Epidermal melanocyte (primary cell): ENCODE data around the gene OBSCN.

Experiments used
- DNase-seq: peaks from one replicate; pipeline ENCODE4 v3.0.0; 2011; ENCODE audit warnings: low spot score; ENCODE audit not compliant: insufficient read length

Gene OBSCN

DNA sequence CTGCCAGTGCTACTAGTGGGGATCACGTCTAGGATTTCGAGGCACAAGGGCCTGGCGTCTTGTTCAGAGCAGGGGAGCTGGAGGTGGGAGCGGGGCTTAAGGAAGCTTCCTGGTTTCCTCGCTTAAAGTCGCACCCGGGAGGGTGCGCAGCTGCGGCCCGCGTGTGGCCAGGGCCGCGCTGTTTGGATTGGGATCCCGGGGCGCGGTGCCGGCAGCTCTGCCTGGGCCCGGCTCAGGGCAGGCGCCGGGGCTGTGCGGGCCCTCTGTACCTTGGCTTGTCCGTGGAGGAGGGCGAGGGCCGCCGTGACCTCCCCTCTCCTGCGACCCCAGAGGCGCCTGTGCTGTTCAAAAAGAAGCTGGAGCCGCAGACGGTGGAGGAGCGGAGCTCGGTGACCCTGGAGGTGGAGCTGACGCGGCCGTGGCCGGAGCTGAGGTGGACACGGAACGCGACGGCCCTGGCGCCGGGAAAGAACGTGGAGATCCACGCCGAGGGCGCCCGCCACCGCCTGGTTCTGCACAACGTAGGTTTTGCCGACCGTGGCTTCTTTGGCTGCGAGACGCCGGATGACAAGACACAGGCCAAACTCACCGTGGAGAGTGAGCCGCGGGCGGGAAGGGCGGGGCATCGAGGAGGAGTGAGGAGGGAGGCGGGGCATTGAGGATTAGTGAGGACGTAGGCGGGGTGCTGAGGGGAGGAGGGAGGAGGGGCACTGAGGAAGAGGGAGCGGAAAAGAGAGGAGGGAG lies 67.8 kb downstream of the OBSCN start:
- DNase-seq: peak; percentile 83

DNA sequence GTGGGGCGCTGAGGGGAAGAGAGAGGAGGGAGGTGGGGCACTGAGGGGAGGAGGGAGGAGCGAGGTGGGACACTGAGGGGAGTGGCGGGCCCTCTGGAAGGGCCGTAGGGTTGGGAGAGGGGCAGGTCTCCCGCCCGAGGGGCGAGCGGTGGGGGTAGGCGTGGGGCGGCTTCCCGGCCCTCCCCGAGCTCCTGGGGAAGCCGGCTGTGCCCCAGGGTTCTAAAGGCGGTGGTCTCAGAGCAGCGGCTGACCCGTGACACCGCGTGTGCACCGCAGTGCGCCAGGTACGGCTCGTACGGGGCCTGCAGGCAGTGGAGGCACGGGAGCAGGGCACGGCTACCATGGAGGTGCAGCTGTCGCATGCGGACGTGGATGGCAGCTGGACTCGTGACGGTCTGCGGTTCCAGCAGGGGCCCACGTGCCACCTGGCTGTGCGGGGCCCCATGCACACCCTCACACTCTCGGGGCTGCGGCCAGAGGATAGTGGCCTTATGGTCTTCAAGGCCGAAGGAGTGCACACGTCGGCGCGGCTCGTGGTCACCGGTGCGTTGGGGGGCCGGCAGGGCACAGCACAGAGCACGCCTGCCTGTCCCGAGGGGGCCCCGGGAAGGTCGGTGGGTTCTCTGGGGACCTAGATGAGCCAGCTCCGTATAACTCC lies 68.5 kb downstream of the OBSCN start:
- DNase-seq: no peak

GRCh38 chr1:228276901-228277490 lies 69.2 kb downstream of the OBSCN start:
- no peak for DNase-seq

DNA sequence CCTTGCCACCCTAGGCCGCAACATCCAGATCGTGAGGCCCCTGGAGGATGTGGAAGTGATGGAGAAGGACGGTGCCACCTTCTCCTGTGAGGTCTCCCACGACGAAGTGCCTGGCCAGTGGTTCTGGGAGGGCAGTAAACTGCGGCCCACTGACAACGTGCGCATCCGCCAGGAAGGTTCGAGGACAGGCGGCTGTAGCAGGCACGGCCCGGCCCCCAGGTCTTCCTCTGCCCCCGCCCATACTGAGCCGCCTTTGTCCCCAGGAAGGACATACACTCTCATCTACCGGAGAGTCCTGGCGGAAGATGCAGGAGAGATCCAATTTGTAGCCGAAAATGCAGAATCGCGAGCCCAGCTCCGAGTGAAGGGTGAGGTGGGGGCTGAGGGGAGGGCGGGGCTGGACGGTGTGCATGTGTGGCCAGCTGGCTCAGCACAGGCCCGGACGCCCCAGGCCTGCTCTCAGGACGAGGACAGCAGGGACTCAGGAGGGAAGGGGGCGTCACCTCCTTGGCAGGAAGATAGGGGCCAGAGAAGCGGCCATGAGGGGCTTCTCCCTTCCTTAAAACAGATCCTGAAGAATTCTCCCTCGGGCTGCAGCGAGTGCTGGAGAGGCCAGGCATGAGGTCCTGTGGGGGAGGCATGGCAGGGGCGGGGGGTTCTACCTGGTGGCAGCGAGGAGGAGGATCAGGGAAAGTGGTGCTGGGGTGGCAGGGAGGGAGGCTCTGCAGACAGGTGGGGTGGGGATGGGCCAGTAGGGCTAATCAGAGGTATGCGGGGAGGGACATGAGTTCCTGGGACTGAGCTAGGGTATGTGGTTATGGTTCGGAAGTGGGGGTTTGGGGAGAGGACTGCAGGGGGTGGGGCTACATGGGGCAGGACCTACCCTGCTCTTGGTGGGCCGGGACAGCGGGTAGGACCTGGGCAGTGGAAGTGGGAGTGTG lies 69.9 kb downstream of the OBSCN start:
- no peak for DNase-seq

DNA sequence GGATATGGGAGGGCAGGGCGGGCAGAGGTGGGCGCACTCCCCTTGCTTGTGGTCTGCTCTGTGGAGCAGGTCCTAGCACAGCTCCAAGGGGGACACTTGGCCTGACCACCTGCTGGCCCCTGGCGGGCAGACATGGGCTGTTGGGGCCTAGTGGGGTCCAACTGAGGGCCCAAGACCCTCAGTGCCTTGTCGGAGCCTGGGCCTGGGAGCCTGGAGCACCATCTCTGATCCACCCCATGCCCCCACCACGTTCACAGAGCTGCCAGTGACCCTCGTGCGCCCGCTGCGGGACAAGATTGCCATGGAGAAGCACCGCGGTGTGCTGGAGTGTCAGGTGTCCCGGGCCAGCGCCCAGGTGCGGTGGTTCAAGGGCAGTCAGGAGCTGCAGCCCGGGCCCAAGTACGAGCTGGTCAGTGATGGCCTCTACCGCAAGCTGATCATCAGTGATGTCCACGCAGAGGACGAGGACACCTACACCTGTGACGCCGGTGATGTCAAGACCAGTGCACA lies 70.6 kb downstream of the OBSCN start:
- no peak for DNase-seq

DNA sequence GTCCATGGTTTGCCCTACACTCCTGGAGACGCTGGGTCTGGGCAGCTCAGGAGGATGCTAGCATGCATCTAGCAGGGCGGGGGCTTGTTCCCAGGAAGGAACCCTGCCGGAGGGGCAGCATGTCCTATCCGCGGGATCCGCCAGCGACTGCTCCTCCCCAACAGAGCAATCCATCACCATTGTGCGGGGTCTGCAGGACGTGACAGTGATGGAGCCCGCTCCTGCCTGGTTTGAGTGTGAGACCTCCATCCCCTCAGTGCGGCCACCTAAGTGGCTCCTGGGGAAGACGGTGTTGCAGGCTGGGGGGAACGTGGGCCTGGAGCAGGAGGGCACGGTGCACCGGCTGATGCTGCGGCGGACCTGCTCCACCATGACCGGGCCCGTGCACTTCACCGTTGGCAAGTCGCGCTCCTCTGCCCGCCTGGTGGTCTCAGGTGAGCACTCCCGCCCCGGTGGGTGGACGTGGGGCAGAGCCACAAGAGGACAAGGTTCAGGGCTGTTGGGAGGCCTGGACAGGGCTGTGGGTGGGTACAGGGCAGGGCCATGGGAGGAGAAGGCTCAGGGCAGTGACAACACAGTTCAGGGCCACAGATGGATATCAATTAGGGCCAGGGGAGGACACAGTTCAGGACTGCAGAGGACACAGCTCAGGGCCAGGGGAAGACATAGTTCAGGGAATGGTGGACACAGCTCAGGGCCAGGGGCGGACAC lies 71.3 kb downstream of the OBSCN start:
- DNase-seq: no peak

GRCh38 chr1:228279722-228280105 lies 71.9 kb downstream of the OBSCN start:
- no peak for DNase-seq

GRCh38 chr1:228280106-228280901 lies 72.5 kb downstream of the OBSCN start:
- DNase-seq: no peak

DNA sequence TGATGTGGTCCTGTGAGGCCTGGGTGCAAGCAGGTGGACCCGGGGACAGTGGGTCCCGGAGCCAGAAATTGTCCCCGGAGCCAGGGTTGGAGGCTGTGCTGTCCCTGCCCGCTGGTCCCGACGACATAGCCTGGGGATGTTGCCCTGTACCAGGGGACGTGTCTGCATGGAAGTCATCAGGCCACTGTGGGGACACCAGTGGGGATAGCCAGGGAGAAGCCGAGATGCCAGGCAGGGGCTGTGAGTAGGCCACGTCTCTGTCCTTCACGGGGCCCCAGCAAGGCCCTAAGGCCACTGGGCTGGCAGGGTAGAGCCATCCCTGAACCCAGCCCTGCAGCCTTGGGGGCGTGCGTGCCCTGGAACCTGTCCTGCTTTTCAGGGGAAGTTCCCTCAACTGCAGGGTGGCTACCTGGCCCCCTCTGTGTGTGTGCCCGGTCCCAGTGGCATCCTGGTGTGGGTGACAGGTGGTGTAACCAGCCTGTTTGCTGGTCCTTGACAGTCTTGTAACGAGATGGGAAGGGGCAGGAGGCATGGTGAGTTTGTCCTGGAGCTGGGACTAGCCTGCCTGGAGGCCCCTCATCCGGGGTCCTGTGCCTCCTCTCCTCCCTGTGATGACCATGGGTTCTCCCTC lies 73.2 kb downstream of the OBSCN start:
- no peak for DNase-seq

DNA sequence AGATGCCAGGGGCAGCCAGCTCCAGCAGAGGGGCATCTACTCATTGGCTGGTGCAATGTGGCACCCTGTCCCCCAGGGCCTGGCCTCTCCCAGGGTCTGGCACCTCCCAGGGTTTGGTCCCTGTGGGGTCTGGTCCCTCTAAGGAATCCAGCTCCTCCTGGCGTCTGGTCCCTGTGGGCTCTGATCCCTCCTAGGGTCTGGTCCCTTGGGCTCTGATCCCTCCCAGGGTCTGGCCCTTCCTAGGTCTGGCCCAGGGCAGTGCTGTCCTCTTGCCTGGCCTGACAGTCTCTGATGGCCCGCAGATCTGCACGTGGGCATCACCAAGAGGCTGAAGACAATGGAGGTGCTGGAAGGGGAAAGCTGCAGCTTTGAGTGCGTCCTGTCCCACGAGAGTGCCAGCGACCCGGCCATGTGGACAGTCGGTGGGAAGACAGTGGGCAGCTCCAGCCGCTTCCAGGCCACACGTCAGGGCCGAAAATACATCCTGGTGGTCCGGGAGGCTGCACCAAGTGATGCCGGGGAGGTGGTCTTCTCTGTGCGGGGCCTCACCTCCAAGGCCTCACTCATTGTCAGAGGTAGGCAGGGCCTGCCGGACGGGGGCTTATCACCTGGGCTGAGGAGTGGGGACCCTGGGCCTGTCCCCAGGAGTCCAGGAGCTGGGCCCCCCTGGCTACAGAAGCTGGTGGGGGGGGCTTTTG lies 73.9 kb downstream of the OBSCN start:
- DNase-seq: no peak

GRCh38 chr1:228282329-228283042 lies 74.6 kb downstream of the OBSCN start:
- DNase-seq: no peak

DNA sequence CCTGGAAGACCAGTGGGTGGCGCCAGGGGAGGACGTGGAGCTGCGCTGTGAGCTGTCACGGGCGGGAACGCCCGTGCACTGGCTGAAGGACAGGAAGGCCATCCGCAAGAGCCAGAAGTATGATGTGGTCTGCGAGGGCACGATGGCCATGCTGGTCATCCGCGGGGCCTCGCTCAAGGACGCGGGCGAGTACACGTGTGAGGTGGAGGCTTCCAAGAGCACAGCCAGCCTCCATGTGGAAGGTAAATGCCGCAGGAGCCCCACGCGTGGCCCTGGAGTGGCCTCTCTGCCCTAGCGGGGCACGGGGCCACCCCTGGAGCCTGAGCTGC lies 75.2 kb downstream of the OBSCN start:
- DNase-seq: no peak

- DNase-seq: no peak
These were observed 75.8 kb downstream of the OBSCN start for GRCh38 chr1:228283476-228284147.

DNA sequence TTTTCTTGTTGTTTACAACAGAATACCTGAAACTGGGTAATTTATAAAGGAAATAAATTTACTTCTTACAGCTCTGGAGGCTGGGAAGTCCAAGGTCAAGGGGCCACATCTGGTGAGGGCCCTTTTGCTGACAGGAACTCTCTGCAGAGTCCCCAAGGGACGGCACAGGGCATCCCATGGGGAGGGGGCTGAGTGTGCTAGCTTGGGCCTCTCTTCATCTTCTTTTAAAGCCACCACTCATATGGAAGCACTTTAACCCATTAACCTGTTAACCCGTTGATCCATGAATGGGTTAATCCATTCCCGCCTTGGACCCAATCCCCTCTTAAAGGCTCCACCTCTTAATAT lies 76.3 kb downstream of the OBSCN start:
- no peak for DNase-seq

DNA sequence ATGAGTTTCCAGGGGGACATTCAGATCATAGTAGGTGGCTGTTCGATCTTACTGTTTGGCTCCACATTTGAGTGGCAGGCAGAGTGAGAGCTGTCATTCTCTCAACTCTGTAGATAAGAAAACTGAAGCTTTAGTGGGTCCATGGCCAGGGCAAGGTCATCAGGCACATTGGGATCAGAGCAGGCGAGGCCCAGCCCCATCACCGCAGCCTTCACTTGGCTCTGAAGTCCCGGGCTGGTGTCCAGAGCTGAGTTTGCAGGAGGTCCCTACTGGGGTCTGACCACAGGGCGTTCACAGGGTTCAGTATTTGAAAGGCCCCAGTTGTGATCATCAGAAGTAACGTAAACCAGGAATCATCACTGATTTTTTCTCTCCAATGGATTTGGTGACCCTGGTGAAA lies 76.7 kb downstream of the OBSCN start:
- no peak for DNase-seq

DNA sequence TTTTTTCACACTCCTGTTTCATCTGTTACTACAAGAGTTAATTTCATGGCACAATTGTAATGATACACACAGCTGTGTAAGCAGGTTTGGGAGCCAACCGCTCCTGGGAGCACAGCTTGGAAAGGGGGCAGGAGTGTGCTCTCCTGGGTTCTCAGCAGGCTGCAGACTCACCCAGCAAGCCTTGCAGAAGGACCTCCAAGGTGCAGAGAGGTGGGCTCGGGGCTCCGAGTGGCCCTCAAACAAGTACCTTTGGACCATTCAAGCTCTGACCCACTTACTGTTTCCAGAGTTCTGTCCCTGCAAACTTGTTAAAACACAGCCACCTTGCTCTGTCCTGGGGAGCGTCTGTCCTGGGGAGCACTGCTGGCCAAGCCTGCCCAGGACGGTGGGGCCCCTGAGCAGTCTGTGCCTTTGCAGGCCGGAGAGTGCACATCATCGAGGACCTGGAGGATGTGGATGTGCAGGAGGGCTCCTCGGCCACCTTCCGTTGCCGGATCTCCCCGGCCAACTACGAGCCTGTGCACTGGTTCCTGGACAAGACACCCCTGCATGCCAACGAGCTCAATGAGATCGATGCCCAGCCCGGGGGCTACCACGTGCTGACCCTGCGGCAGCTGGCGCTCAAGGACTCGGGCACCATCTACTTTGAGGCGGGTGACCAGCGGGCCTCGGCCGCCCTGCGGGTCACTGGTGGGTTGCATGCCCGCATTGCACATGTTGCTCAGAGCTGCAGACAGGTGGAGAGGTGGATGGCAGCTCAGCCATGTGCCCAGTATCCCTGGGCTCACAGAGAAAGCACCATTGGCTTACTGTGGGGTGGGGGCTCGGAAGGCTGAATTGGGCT lies 78.0 kb downstream of the OBSCN start:
- DNase-seq: no peak
